K562 (cell line): ENCODE measurements around the gene TCF4. TPM values are rescaled to one million over a fixed set of nuclear protein-coding genes. Genes with fewer than 3 reads are reported as not detected.

Experiments
- ATAC-seq: fragments of 200-7000 bp; cut with Tn5 transposase; 3 replicates; pipeline ENCODE4 v1.9.1; 2020; ENCODE audit warnings: moderate library complexity
- BruUV-seq: library from RNA; stranded (reverse); fragments of 400-500 nt; replicated peaks from 2 replicates; lab custom pipeline; 2021; lab: Mats Ljungman, UMichigan
- CTCF ChIA-PET: fragments of 300-600 bp; formaldehyde crosslinking; extraction: SDS; loops from one replicate; lab custom pipeline; 2021; ENCODE audit warnings: low intra/inter-chr PET ratio; lab: Yijun Ruan, JAX
- POLR2A ChIA-PET: fragments of 300-600, 350-650 bp; sonication (Branson Sonifier 250); formaldehyde crosslinking; extraction: SDS; loops from one replicate; lab custom pipeline; 2021; ENCODE audit warnings: antibody characterized with exemption, inconsistent platforms; lab: Yijun Ruan, JAX
- DNase-seq, 4 experiments: peaks; one replicate each; pipeline versions ENCODE4 v3.0.0 to v3.0.0-alpha.2; 2011 to 2018; ENCODE audit warnings: low spot score in 3 of 4, mixed read lengths in 3 of 4; ENCODE audit errors: extremely low read depth in 1 of 4
- FAIRE-seq: peaks from 2 replicates; lab custom pipeline; 2011; peaks lifted over from hg19 to GRCh38; lab: Jason Lieb, UNC
- H2AFZ ChIP-seq: 2 replicates; pipeline ENCODE4 v1.6.0; 2011; ENCODE audit warnings: low read depth, low read length, control low read depth, inconsistent platforms
- H3K27ac ChIP-seq: fragments of 200-600 bp; 3 replicates; pipeline ENCODE4 v1.8.0; 2011; ENCODE audit warnings: low read depth, mild to moderate bottlenecking, control low read depth, inconsistent platforms, low read length, moderate library complexity, mixed read lengths; ENCODE audit errors: extremely low read depth
- H3K27me3 ChIP-seq, 2 experiments: fragments of 300-600 bp in 1 of 2; 2 replicates in 1 of 2; 3 replicates in 1 of 2; pipeline versions ENCODE4 v1.6.0 to v1.8.0; 2011; ENCODE audit warnings: inconsistent platforms in 2 of 2, low read length in 2 of 2, mild to moderate bottlenecking in 1 of 2, mixed read lengths in 1 of 2, moderate library complexity in 1 of 2; ENCODE audit not compliant: control insufficient read depth in 2 of 2, insufficient read depth in 2 of 2
- H3K36me3 ChIP-seq: fragments of 300-600 bp; 3 replicates; pipeline ENCODE4 v1.8.0; 2011; ENCODE audit warnings: mild to moderate bottlenecking, low read length, inconsistent platforms; ENCODE audit not compliant: control insufficient read depth, insufficient read depth
- H3K4me1 ChIP-seq, 2 experiments: fragments of 200-600 bp in 1 of 2; replicated peaks in 1 of 2; 2 replicates in 1 of 2; 3 replicates in 1 of 2; pipeline versions ENCODE4 v1.5.1 to v1.8.0; 2011; ENCODE audit warnings: inconsistent platforms in 2 of 2, low read length in 2 of 2, mild to moderate bottlenecking in 1 of 2, mixed read lengths in 1 of 2, moderate library complexity in 1 of 2; ENCODE audit not compliant: control insufficient read depth in 2 of 2, insufficient read depth in 2 of 2
- H3K4me2 ChIP-seq: 2 replicates; pipeline ENCODE4 v1.6.1; 2011; ENCODE audit warnings: low read length, control low read depth, inconsistent platforms, mixed read lengths; ENCODE audit not compliant: insufficient read depth
- H3K4me3 ChIP-seq: fragments of 200-600 bp; sonication (generic), shearing (Covaris generic); 2 replicates; pipeline ENCODE4 v1.5.1; 2016; ENCODE audit warnings: control low read depth, inconsistent platforms
- H3K79me2 ChIP-seq: fragments of 200-600 bp; 3 replicates; pipeline ENCODE4 v1.8.0; 2011; ENCODE audit warnings: low read length, inconsistent platforms; ENCODE audit not compliant: control insufficient read depth, insufficient read depth
- H3K9ac ChIP-seq, 2 experiments: 2 replicates each; pipeline versions ENCODE4 v1.6.0 to v1.6.1; 2011; ENCODE audit warnings: low read depth in 2 of 2, low read length in 2 of 2, control low read depth in 1 of 2, inconsistent platforms in 1 of 2, mild to moderate bottlenecking in 1 of 2, mixed read lengths in 1 of 2; ENCODE audit not compliant: insufficient read depth in 1 of 2
- H3K9me1 ChIP-seq: one replicate; pipeline ENCODE4 v1.6.0; 2011; ENCODE audit warnings: inconsistent platforms, mild to moderate bottlenecking, low read length, moderate library complexity; ENCODE audit not compliant: control insufficient read depth, insufficient read depth
- H3K9me3 ChIP-seq: replicated peaks from 2 replicates; pipeline ENCODE4 v1.5.1; 2011; ENCODE audit warnings: low read depth, low read length, inconsistent platforms; ENCODE audit not compliant: control insufficient read depth, insufficient read depth
- H4K20me1 ChIP-seq: replicated peaks from 2 replicates; pipeline ENCODE4 v1.6.1; 2011; ENCODE audit warnings: low read length, inconsistent platforms, mixed read lengths; ENCODE audit not compliant: control insufficient read depth, insufficient read depth
- FOXJ3 ChIP-seq: sonication (generic); formaldehyde crosslinking; IDR thresholded peaks from 2 replicates; pipeline ENCODE4 v1.4.0; 2020; ENCODE audit warnings: mild to moderate bottlenecking, missing genetic modification reagents
- NCOA6 ChIP-seq: fragments of 450-650 bp; IDR thresholded peaks from 2 replicates; pipeline ENCODE4 v1.6.1; 2017; ENCODE audit warnings: mild to moderate bottlenecking
- SMC3 ChIP-seq: conservative IDR thresholded peaks from 2 replicates; pipeline ENCODE4 v1.6.1; 2011; ENCODE audit warnings: low read depth, low read length, improper control_type of control experiment; ENCODE audit not compliant: insufficient read depth
- WGBS: fragments of 100-300 bp; shearing (Covaris generic); methylation state at CpG from one replicate; pipeline ENCODE4 v1.1.6; 2016; ENCODE audit warnings: low coverage, mixed read lengths; ENCODE audit not compliant: insufficient coverage; ENCODE audit errors: missing lambda C conversion rate; 5-methylcytosine and 5-hydroxymethylcytosine counted together
- in situ Hi-C: fragments of 300-500 bp; cut with MboI; formaldehyde crosslinking; loops from 4 replicates; pipeline ENCODE4 v1.15.0; 2018; ENCODE audit warnings: inconsistent platforms, mixed read lengths
- intact Hi-C: fragments of 100-400 bp; cut with micrococcal nuclease; formaldehyde crosslinking; loops from 2 replicates; pipeline ENCODE4 v1.14.2; 2022
- polyA plus RNA-seq, 8 experiments: library from polyadenylated mRNA; depleted of rRNA in 4 of 8; stranded (reverse) in 5 of 8; unstranded in 3 of 8; fragments of >200 nt; fragmentation: Nextera tagmentation in 2 of 8; fragmentation: Illumina TruSeq in 1 of 8; extraction: Ambion mirVana in 2 of 8; extraction: Trizol in 1 of 8; gene quantifications; 2 replicates each; pipeline versions ENCODE4 v1.2.1 to v1.2.3, GENCODE V29; 2011 to 2014; ENCODE audit warnings: inconsistent platforms in 1 of 8, missing spikeins in 1 of 8
- total RNA-seq, 7 experiments: library from RNA; depleted of rRNA in 6 of 7; stranded (reverse); fragments of >200 nt in 6 of 7; fragmentation: Illumina TruSeq in 2 of 7; extraction: Trizol in 2 of 7; gene quantifications; 2 replicates each; pipeline versions ENCODE4 v1.2.1 to v1.2.3, GENCODE V29; 2011 to 2021; ENCODE audit warnings: low replicate concordance in 1 of 7
- TF ChIP-seq, protein P1 (sequence below): fragments of 450-650 bp; IDR thresholded peaks from 2 replicates; pipeline ENCODE4 v1.6.1; 2018; ENCODE audit not compliant: partially characterized antibody

The TCF4 gene
- total and polyA plus RNA-seq, 9 of the 15 experiments (the other 6 are each of a cell fraction or from before 2014, with no cell fraction given) = 4.8 to 24.7 (median 15.2) TPM

GRCh38 chr18:55266981-55267380, 321.0 kb downstream of the TCF4 start:
- no peak overlapping the region for H3K27ac ChIP-seq
- H3K4me3 ChIP-seq = no peak overlapping the region
- no peaks in the 10 kb centered on the region for H3K27me3 ChIP-seq
- POLR2A ChIA-PET = no interaction called here
- no peaks in the 10 kb centered on the region for H3K79me2 ChIP-seq
- intact Hi-C loops (no loop called here), in situ Hi-C loops (no loop called here)
- FAIRE-seq = no peak
- H3K9me1 ChIP-seq = no peaks in the 10 kb centered on the region
- no peak overlapping the region for H3K9ac ChIP-seq
- no peaks in the 10 kb centered on the region for H3K9me3 ChIP-seq
- DNase-seq = no peak
- H3K4me1 ChIP-seq = 0 out of 5 replicates have a peak, but pooled peaks cover 0 to 3% of the 10 kb centered on the region in 2 experiments
- H3K36me3 ChIP-seq = peaks cover 7% of the 10 kb centered on the region; the same call in 2 of the 3 replicates
- CTCF ChIA-PET = no interaction called here
- no peak overlapping the region for H3K4me2 ChIP-seq
- BruUV-seq = no TSS peak
- ATAC-seq = no peak
- TF ChIP-seq NCOA6 (no peak), FOXJ3 (CRISPR knock-in tag) (no peak)
- TF ChIP-seq, all 486 proteins: peak for 0
- Histone ChIP-seq H4K20me1 (no peaks in the 10 kb centered on the region), H2AFZ (no peak overlapping the region)
- whole genome bisulfite sequencing = 60% methylated on average over 6 of the region's 6 CpGs

- H3K36me3 ChIP-seq = peaks cover 7% of the 10 kb centered on the region; the same call in 2 of the 3 replicates
- CTCF ChIA-PET = no interaction called here
- no peak overlapping the region for H3K4me3 ChIP-seq
- H4K20me1 ChIP-seq = no peaks in the 10 kb centered on the region
- no peak overlapping the region for H2AFZ ChIP-seq
- no peak overlapping the region for H3K4me2 ChIP-seq
- FAIRE-seq (no peak), DNase-seq (no peak), ATAC-seq (no peak)
- intact Hi-C loops = no loop called here
- TF ChIP-seq, protein P1, sequence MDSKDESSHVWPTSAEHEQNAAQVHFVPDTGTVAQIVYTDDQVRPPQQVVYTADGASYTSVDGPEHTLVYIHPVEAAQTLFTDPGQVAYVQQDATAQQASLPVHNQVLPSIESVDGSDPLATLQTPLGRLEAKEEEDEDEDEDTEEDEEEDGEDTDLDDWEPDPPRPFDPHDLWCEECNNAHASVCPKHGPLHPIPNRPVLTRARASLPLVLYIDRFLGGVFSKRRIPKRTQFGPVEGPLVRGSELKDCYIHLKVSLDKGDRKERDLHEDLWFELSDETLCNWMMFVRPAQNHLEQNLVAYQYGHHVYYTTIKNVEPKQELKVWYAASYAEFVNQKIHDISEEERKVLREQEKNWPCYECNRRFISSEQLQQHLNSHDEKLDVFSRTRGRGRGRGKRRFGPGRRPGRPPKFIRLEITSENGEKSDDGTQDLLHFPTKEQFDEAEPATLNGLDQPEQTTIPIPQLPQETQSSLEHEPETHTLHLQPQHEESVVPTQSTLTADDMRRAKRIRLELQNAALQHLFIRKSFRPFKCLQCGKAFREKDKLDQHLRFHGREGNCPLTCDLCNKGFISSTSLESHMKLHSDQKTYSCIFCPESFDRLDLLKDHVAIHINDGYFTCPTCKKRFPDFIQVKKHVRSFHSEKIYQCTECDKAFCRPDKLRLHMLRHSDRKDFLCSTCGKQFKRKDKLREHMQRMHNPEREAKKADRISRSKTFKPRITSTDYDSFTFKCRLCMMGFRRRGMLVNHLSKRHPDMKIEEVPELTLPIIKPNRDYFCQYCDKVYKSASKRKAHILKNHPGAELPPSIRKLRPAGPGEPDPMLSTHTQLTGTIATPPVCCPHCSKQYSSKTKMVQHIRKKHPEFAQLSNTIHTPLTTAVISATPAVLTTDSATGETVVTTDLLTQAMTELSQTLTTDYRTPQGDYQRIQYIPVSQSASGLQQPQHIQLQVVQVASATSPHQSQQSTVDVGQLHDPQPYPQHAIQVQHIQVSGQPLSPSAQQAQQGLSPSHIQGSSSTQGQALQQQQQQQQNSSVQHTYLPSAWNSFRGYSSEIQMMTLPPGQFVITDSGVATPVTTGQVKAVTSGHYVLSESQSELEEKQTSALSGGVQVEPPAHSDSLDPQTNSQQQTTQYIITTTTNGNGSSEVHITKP = peak; percentile 79
- TF ChIP-seq SMC3 = no peak
- no peaks in the 10 kb centered on the region for H3K9me1 ChIP-seq
- H3K9me3 ChIP-seq = no peaks in the 10 kb centered on the region
- no peaks in the 10 kb centered on the region for H3K27me3 ChIP-seq
- POLR2A ChIA-PET = no interaction called here
- 80% methylated on average over 3 of the region's 3 CpGs for WGBS
- no TSS peak for BruUV-seq
- H3K4me1 ChIP-seq = 0 out of 5 replicates have a peak, but pooled peaks cover 0 to 3% of the 10 kb centered on the region in 2 experiments
- no peak overlapping the region for H3K27ac ChIP-seq
- no peaks in the 10 kb centered on the region for H3K79me2 ChIP-seq
- in situ Hi-C loops = no loop called here
- H3K9ac ChIP-seq = no peak overlapping the region
Observed at GRCh38 chr18:55265984-55266383, 322.0 kb downstream of the TCF4 start.
